ELR (cell line): ENCODE results near the gene ZKSCAN3.
A peak's percentile ranks its signal among the peaks of the same experiment; 100 is the strongest.
"Not testable (repeated sequence)": the region's sequence is repeated elsewhere in the genome, so short reads cannot be mapped to it uniquely, and the experiment has no call there.

Experiments used
- DNase-seq: peaks from one replicate; pipeline ENCODE4 v3.0.0-alpha.2; 2015; ENCODE audit warnings: low read depth

ZKSCAN3 gene

DNA sequence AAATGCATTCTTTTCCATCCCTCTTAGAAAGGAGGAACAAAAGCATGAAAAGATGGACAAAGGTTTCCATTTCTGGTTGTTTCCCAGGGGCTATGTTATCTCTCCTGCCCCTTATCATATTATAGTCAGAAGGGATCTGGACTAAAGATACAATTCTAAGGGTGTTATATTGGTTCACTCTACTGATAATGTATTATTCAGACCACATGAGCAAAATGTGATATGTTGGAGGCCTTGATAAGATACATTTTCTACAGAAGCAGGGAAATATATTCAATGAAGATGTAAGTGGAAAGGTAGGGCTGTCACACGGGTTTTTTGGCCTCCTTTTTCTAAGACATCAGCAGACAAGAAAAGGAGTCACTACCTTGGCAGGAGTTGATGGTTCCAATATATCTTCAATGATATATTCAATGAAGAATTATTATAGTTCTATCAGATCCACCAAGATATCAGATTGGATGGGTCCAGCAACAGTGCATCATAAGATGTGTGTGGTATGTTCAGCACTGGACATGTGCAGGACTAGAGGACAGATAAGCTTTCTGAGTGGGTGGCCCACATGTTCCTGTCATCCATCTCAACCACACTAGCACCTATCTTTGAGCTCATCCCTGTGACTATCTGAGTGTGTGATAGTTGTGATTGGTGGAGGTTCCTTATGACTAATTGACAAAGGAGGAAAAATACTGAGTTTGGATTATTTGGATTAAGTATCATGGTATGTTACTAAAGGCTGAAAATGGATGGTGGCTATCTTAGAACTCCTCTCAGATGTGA, 5.7 kb upstream of the ZKSCAN3 start:
- DNase-seq = no peak

DNA sequence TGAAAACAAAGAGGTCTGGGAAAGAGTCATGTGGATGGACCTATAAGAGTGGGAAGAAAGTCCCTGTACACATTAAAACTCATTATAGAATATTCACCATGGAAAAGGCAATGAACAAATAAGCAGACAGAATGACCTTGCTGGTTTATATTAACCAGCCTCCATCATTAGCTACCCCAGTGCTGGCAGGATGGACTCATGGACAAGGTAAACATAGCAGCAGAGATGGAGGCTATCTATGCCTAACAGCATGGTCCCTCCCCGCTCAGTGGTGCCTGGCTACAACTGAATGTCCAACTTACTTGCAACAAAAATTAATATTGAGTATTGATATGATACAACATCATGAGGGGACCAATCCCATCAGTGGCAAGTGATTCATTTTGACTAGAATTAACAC, 4.5 kb upstream of the ZKSCAN3 start:
- DNase-seq = no peak

DNA sequence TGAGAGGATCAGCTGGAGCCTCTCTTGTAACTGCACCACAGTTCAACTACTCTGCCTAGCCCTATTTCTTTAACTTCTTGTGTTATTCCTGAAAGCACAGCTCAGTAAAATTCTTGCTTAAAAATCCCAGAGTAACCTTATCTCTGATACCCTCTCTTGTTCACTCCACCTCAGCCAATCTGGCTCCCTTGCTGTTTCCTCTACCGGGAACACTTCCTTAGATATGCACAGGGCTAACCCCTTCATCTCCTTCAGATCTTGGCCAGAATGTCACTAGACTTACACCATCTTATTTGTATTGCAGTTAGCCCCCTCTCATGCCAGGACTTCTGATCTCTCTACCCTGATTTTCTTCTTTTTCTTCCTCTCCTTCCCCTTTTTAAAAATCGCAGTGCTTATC, 2.6 kb upstream of the ZKSCAN3 start:
- no peak for DNase-seq

DNA sequence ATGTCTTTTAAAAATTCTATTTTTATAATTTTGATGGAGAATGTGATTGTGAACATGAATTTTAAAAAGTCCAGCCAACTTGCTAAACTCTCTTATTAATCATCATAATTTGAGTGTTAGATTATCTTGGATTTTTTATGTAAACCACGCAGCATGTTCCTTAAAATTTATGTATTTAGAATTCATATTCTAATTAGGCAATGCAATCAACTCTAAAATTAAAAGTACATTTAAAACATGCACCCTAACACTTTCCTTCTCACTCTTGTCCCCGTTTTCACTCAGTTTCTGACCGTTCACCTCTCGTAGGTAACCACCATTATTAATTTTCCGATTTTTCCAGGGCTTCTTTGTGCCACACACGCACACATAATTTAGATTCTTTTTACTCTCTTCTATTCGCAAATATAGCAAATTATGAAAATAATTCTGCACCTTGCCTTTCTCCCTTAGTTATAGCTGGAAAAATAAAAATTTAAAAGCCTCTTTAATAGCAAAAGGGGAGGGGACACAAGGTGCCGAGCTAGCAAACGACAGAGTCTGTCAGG, 329 bp upstream of the ZKSCAN3 start:
- no peak for DNase-seq

DNA sequence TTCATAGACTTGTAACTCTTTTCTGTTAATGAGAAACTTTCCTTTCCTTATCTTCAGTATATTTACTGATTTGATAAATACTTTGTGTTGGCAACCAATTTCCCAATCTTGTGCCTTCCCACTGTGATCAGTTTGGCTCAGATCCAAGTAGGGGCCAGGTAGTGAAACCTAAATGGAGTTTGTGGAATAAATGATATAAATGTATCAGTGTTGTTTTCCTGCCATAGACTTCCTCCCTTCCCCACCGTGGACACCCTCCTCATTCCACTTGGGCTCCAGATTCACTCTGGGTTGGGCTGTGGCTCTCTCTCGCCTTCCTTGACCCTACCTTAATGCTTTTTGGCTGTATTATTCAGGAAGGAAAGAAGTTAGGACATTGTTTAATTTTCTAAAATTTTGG, 1.3 kb downstream of the ZKSCAN3 start:
- DNase-seq = no peak

DNA sequence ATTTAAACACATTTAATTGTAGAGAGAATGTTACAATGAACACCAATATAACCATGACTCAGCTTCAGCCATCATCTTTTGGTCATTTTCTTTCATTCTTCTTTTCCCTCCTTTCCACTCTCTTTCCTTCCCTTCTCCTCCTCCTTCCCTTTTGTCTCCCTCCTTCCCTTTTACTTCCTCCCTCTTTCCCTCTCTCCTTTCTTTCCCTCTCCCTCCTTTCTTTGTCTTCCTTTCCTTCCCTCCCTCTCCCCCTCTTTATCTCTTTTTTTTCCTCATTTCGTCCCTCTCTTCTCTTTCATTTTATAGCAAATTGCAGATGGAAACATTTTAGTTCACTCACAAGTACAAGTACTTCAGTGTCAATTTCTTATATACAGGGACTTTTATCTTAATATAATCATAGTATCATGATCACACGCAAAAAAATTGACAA, 1.8 kb downstream of the ZKSCAN3 start:
- no peak for DNase-seq

DNA sequence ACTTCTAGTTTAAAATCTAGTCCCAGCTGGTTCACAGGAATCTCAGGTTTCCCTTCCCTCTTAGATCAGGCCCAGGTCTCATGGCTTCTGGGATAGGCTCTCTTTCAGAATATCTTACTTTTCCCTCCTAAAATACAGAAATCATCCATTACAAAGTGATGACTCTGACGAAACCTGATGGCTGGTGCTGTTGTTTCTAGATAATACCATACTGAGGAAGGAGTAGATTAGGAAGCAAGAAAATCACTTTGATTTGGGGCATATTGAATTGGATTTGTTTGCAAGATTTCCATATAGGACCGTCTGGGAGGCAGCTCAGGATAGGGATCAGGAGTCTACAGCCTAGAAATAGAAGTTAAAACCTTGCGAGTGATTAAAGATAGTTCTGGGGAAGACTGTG, 3.6 kb downstream of the ZKSCAN3 start:
- DNase-seq = no peak

DNA sequence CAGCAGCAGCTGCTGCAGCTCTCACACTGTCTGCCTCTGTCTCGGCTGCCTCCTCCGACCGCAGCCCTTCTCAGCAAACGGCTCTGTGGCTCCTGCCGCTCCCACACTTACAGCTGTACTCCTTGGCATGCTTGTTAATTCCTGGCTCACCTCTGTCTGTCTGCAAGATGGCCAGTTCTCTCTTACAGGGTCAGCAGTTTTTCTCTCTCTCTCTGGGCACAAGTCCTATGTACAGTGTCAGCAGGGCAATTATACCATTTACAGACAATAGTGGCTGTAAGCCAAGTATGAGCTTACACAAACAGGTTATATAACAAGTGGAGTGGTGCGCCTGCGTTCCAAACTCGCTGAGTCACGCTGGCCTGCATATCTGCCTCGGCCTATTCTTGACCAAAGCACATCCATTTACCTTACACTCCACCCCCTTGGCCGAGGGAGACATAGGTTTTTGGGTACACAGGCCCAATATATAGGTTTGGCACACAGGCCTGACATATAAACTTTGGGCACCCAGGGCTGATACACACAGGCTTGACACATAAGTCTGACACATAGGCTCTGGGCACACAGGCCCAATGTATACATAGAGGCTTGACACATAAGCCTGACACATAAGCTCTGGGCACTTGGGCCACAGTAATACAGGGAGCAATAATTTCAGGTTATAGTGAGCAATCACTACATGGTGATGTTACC, 4.4 kb downstream of the ZKSCAN3 start:
- peak; percentile 53 for DNase-seq

DNA sequence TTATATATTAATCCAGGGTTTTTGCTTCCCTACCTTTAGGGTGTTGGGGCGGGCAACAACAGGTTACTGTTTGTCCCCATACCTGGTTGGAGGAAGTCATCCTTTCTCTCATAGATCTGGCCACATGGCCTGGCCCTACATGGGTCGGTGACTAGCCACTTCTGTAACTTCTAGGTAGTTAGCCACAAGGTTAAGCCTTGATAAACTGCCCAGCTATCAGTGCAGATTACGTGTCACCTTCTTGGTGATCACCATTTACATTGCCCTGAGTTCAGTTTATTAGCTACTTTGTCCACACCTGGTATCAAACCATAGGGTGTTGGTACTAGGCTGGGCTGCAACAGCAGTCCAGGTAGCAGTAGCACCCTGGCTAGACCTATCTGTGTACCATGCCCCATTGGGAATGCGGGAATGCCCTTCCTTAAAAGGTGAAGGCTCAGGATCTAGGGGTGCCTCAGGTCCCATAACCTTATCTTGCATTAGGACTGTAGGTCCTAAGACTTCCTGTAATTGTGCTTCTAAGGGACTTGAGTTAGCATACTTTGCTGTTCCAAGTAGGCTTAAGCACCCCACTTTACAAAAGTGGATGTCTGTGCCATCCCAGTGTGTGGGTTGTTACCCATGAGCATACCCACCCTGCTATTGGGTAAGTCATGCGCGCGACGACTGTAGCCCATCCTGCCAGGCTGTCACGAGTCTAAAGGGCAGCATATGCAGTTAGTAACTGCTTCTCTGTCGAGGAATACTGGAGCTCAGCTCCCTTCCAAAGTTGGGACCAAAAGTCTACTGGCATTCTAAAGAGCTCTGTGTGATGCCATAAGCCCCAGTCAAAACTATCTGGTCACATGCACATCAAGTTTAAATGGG, 5.2 kb downstream of the ZKSCAN3 start:
- no peak for DNase-seq

DNA sequence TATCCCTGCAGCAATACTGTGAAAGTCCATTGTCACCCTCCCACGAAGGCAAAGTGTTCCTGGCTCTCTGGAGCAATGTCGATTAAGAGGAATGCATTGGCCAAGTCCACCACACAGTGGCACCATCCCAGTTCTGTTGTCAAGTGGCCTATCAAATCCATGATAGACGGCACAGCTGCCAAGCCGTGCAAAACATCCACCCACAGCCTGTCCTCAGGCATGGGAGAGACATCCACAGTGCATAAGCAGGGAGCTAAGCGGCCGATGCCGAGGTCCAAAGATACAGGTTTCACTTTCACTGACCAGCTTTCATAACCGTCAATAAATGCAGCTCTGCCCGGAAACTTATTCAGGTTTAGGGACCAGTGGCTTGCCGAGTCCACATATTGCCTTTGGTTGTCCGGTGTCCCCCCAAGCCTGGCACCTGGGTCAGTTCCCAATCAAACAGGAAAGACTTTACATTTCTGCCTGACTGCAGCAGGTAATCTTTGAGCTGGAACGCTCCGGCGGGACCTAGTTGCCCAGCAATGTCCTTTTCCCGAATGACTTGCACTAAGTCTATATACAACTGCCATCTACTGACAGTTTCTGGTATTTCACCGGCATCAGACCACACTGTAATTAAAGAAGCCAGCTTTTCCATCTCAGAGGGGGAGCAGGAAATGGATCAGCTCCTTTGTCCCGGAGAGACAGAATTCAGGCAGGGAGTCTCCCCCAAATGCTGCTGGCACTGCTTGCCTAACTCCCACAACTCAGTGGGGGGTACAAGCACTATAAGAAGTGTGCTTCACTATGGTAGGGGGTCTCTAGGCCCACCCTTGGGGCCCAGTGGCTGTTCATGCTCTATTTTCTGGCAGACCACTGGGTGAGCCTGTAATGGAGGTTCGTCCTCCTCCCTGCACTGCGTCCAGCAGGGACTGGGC, 6.3 kb downstream of the ZKSCAN3 start:
- DNase-seq = peak; percentile 93

DNA sequence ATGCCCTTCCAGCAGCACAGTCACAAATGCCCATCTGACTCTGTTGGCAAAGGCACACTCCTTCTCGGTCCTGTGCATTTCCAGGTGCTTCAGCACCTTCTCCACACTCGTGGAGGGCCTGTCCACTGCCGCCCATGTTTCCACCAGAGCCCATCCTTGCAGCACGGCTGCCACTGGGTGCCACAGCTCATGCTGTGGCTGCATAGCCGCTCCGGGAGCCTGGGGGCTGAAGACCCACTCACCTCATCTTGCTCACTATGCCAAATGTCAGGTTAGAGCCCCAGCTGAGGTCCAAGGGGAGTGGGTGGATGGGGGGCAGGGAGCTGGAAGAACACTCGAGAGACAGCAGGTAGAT, 6.9 kb downstream of the ZKSCAN3 start:
- no peak for DNase-seq

DNA sequence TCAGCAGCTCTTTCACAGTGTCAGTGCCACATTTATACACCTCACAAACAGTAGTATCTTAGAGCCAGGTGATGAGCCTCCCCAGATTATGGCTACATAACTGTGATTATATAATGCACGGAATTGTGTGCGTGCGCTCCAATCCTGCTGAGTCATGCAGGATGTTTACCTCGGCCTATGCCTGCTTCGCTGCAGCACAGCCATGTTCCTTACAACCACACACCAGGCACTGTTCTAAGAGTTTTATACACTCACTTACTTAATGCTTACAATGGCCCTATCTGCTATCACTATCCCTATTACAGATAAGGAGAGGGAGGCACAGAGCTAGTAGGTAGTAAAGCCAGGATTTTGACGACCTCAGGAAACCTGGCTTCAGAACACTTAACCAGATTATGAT, 7.3 kb downstream of the ZKSCAN3 start:
- peak; percentile 58 for DNase-seq

DNA sequence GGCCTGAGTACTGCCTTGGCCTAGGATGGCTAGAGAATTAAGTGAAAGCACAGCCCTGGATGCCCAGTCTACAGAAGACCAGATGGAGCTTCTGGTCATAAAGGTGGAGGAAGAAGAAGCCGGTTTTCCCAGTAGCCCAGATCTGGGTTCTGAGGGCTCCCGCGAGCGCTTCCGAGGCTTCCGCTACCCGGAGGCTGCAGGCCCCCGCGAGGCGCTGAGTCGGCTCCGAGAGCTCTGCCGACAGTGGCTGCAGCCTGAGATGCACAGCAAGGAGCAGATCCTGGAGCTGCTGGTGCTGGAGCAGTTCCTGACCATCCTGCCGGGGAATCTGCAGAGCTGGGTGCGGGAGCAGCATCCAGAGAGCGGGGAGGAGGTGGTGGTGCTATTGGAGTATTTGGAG, 9.8 kb downstream of the ZKSCAN3 start:
- DNase-seq = not testable (repeated sequence)

DNA sequence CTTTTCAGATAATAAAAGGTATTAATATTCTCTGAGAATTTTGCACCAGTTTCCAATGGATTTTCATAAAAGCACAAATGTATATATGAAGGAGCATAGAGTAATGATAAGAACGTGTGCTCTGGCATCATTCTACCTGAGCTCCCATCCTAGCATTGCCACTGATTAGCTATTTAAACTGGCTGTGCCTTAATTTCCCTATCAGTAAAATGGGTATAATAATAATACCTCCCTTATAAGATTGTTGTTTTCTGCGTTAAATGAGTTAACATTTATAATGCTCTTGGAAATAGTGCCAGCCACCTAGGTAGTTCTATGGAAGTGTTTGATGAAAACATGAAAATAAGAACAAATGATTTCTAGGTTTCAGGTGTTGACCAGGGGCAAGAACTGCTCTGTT, 11.2 kb downstream of the ZKSCAN3 start:
- no peak for DNase-seq

DNA sequence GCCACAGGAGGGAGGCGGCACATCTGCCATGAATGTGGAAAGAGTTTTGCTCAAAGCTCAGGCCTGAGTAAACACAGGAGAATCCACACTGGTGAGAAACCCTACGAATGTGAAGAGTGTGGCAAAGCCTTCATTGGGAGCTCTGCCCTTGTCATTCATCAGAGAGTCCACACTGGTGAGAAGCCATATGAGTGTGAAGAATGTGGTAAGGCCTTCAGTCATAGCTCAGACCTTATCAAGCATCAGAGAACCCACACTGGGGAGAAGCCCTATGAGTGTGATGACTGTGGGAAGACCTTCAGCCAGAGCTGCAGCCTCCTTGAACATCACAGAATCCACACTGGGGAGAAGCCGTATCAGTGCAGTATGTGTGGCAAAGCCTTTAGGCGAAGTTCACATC, 15.8 kb downstream of the ZKSCAN3 start:
- not testable (repeated sequence) for DNase-seq

DNA sequence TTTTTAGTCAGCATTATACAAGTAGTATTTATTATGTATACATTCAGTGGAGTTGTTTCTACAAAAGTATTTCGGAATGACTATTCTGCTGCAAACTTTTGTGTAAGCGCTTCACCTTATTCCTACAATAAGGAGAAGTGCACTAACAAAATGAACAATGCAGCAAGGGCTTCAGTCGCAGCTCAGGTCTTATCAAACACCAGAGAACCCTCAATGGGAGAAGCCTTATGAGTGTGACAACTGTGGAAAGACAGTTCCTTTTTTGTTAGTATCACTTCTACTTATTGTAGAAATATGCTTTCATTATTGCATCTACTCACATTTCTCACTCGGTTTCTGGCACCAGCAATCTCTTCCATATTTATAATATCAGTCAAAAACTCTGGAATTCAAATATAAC, 18.8 kb downstream of the ZKSCAN3 start:
- DNase-seq = no peak

DNA sequence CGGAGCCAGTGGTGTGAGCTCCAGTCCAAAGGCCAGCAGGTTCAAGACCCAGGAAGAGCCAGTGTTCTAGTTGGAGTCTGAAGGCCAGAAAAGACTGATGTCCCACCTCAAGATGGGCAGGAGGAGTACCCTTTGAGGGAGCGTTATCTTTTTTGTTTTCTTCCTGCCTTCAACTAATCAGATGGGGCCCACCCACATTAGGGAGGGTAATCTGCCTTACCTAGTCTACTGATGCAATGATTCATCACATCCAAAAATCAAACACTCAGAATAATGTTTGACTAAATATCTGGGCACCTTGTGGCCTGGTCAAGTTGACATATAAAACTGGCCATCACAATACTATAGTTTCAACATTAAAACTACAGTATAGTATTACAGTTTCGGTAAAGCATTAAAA, 19.7 kb downstream of the ZKSCAN3 start:
- no peak for DNase-seq

DNA sequence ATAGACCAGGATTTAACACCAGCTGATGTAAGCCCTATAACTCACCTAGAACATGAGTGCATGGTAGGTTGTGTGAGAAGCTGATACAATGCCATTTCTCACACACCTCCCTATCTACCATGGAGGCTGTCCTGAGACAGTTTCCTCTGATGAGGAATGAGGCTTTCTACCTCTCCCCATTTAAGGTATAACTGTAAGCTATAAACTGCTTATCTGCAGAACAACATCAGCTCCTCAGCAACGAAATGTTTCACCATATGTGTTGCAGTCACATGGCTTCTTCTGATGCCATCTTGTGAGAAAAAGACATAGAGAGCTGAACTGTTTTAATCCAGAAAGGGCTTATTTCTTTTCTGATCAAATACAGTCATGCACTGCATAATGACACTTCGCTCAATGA, 20.7 kb downstream of the ZKSCAN3 start:
- no peak for DNase-seq

DNA sequence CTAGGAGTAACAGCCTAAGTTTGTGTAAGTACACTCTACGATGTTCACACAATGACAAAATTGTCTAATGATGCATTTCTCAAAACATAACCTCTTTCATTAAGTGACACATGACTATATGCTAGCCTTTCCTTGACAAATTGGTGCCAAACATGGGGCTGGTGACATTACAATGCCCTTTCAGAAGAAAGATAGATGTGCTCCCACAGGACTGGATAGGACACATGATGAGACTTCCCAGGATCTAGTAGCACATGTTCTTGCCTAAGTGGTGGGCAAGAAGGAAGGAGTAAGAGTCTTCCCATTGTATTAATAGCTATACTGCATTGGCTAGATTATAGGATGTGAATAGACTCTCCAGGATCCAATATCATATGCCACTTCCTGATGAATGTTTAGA, 21.5 kb downstream of the ZKSCAN3 start:
- no peak for DNase-seq

DNA sequence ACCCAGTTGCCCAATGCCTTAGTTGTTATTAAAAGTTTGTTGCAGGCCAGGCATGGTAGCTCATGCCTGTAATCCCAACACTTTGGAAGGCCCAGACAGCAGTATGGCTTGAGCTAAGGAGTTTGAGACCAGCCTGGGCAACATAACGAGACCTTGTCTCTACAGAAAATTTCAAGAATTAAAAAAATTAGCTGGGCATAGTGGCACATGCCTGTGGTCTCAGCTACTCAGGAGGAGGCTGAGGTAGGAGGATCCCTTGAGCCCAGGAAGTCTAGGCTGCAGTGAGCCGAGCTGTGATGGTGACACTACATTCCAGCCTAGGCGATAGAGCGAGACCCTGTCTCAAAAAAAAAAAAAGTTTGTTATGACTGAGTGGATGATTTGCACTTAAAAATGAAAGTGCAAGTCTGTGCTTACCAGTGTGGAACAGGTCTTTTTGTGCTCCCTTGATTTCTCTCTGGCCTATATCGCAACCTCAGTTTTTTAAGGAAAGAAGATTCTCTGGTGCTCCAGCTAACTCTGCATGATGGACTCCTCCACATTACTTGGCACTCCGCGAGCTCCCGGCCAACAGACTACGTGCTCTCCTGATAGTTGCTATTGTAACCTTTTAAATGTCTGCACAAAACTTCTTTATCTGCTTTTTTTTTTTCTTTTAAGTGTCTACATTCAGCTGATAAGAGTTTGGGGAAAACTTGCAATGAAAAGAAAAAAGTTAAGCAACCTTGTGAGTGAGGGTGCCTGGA, 22.1 kb downstream of the ZKSCAN3 start:
- no peak for DNase-seq

DNA sequence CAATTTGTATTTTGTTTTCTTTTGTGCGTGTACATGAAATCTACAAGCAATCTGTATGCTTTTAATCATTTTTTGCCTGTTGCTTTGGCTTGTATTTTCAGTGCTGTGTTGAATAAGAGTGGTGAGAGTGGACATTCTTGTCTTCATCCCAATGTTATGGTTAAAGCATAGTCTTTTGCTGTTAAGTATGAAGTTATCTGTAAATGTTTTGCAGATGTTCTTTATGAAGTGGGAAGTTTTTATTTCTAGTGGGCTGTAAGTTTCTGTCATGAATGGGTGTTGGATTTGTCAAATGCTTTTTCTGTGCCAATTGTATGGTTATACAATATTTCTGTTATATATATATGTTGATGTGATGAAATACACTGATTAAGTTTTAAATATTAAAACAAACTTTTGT, 24.2 kb downstream of the ZKSCAN3 start:
- no peak for DNase-seq
